A549 treated with AZD9567 at 1 μM for 4 hours (cell line): ENCODE results near the gene LARP1. TPM values are rescaled to one million over a fixed set of nuclear protein-coding genes. Genes with fewer than 3 reads are reported as not detected.

ENCODE experiments used
- total RNA-seq: library from RNA; stranded (reverse); fragments of 200-300 nt; extraction: Qiagen RNA extraction; gene quantifications from 5 replicates; pipeline ENCODE4 v1.2.3, GENCODE V29; 2022; ENCODE audit not compliant: insufficient read depth

The LARP1 gene
- 116 to 150 TPM (median 124 TPM) in 5 replicates for total RNA-seq

DNA sequence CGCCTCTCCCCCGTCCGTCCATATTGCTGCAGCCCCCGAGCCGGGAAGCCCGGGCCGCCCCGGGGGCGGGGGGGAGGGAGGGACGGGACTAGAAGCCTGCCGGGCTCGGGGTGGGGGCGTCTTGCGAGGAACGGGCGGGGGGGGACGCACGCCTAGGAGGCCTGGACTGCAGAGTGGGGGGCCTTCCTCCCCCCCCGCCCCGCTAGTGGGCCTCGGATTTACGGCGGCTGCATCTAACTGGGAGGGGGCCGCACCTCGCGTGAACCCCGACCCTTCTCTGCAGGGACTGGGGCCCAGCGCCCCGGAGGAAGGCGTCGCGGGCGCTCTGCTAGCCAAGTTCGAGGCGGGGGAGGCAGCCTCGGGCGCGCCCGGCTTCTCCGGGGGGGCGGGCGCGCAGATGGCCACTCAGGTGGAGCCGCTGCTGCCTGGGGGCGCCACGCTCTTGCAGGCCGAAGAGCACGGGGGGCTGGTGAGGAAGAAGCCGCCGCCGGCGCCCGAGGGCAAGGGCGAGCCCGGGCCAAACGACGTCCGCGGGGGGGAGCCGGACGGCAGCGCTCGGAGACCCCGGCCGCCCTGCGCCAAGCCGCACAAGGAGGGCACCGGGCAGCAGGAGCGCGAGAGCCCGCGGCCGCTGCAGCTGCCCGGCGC lies at the start of gene LARP1:
TSS of gene LARP1 (plus strand) at position 17 of the 648 bp plus-strand sequence. CDS start at position 398, 381 bp downstream.

DNA sequence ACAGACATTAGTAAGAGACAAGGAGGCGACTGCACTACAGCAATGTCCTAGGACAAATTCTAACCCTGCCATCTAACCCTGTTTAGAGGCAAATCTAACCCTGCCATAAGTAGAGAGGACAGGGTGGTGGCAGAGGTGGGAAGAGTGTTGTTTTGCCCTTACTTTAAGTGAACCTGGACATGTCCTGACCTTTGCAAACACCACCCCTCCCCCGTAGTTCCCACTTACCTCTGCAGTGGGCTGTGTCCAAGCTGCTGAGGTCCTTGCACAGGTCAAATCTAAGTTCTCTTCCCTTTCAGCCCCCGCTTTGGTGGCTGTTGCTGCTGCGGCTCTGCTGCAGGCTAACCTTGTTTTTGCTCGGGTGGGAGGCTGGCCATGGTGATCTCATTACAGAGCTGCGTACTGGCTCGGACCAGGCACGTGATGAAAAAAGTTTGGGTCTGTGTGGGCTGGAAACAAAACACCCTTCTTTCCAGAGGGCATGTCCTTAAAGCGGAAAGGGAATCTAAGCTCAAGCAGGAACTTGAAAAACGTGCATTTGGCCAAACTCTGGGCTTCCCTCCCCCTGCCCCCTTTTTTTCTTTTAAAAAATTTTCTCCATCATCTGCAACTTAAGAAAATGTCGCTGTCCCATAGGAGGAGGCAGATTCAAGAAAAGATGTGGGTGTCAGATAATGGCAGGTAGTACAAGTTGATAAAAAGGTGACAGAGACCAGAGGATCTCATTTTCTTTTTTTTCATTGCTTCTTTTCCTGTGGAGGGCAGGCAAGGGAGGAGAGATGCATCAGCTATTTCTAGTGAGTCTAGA lies 95.3 kb downstream of the LARP1 start, which contains the start of gene FAXDC2:
TSS of gene FAXDC2 (minus strand) at position 349 of the 808 bp plus-strand sequence. CDS start 12,425 bp downstream, outside the sequence.

DNA sequence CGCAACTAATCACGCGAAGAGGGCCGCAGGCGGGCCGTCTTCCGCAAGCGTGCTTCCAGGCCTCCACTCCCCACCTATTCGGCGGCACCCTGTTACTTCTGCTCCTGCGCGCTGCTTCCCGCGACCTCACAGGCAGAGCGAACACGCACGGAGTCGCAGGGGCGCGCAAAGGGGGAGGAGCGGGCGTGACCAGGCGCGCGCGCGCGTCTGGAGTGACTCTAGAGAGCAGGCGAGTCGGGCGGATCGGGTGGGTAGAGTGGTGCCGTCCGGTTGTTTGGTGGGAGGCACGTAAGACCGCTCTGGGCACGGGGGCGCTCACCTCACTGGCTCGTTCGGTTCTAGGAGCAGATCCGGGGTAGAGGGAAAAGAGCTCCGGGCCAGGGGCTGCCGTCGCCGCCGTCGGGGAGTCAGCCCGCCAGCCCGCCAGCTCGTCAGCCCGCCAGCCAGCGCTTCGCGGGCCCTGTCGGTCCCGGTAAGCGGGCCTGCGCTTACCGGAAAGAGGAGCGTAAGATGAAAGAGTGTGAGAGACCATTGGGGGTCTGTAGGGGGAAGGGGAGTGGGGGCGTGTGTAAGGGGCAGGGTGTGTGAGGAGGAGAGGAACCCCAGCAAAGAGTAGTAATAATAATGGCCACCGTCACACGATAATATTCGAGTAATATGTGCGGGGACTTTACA lies 103.3 kb downstream of the LARP1 start, which contains the start of gene CNOT8:
TSS of gene CNOT8 (plus strand) at position 331 of the 675 bp plus-strand sequence. CDS start 4,652 bp downstream, outside the sequence.

Other genes starting within 250 kb of the LARP1 start
- gene FAXDC2, start 95.2 kb downstream of the LARP1 start, total RNA-seq: 0.05 to 0.30 TPM (median 0.17 TPM) in 4 of 5 replicates, not detected in the other
- 32.4 to 52.8 TPM (median 36.3 TPM) in 5 replicates for gene CNOT8, start 103.2 kb downstream of the LARP1 start, total RNA-seq
- gene GEMIN5, start 182.8 kb downstream of the LARP1 start, total RNA-seq: 23.4 to 28.8 TPM (median 24.7 TPM) in 5 replicates
- gene MRPL22, start 185.7 kb downstream of the LARP1 start, total RNA-seq: 57.3 to 77.0 TPM (median 59.2 TPM) in 5 replicates